A549 (cell line): ENCODE results near the gene FAM20A. TPM values are rescaled to one million over a fixed set of nuclear protein-coding genes. Genes with fewer than 3 reads are reported as not detected.

Experiments
- ATAC-seq, 2 experiments: fragments of 200-7000 bp in 1 of 2; fragments of >200 bp in 1 of 2; cut with Nextera tagmentation in 1 of 2; cut with Tn5 transposase in 1 of 2; 3 replicates each; pipeline versions ENCODE4 v1.8.0 to v1.9.1; 2018 to 2020; ENCODE audit warnings: mild to moderate bottlenecking in 1 of 2, moderate library complexity in 1 of 2
- CTCF ChIA-PET: fragments of 300-600 bp; sonication (Branson Sonifier 250); formaldehyde crosslinking; extraction: SDS; loops from one replicate; lab custom pipeline; 2021; ENCODE audit warnings: antibody characterized with exemption, inconsistent platforms; lab: Yijun Ruan, JAX
- POLR2A ChIA-PET: fragments of 350-600 bp; formaldehyde crosslinking; extraction: SDS; loops from one replicate; lab custom pipeline; 2021; ENCODE audit warnings: antibody characterized with exemption, inconsistent platforms; lab: Yijun Ruan, JAX
- DNase-seq, 2 experiments: peaks; one replicate each; pipeline versions ENCODE4 v3.0.0 to v3.0.0-alpha.2; 2011 to 2016; ENCODE audit warnings: low read depth in 1 of 2, low spot score in 1 of 2
- FAIRE-seq: peaks from 2 replicates; lab custom pipeline; 2011; peaks lifted over from hg19 to GRCh38; lab: Jason Lieb, UNC
- H3K27ac ChIP-seq, 2 experiments: fragments of >200 bp; sonication (Bioruptor Twin); formaldehyde crosslinking; 3 replicates each; pipeline ENCODE4 v1.5.1; 2016 to 2017
- H3K4me1 ChIP-seq: fragments of >200 bp; sonication (Bioruptor Twin); formaldehyde crosslinking; 3 replicates; pipeline ENCODE4 v1.6.1; 2016
- H3K4me2 ChIP-seq: fragments of >200 bp; sonication (Bioruptor Twin); formaldehyde crosslinking; 3 replicates; pipeline ENCODE4 v1.6.1; 2016
- H3K4me3 ChIP-seq: fragments of >200 bp; sonication (Bioruptor Twin); formaldehyde crosslinking; 3 replicates; pipeline ENCODE4 v1.5.1; 2016
- H3K9me3 ChIP-seq: fragments of >200 bp; sonication (Bioruptor Twin); formaldehyde crosslinking; 3 replicates; pipeline ENCODE4 v1.6.1; 2016
- BCL3 ChIP-seq: fragments of >200 bp; sonication (Bioruptor Twin); formaldehyde crosslinking; IDR thresholded peaks from 3 replicates; pipeline ENCODE4 v1.6.1; 2016
- BHLHE40 ChIP-seq: IDR thresholded peaks from 2 replicates; pipeline ENCODE4 v1.6.1; 2012; ENCODE audit warnings: low read depth, low read length, inconsistent platforms
- CBX2 ChIP-seq: fragments of 200-600 bp; sonication (generic); IDR thresholded peaks from 2 replicates; pipeline ENCODE4 v1.6.1; 2016; ENCODE audit warnings: low read depth, mild to moderate bottlenecking, borderline replicate concordance
- CHD2 ChIP-seq: fragments of 150-350 bp; IDR thresholded peaks from 2 replicates; pipeline ENCODE4 v1.6.1; 2014; ENCODE audit warnings: low read length; ENCODE audit not compliant: partially characterized antibody
- FOXS1 ChIP-seq: fragments of 250-450 bp; sonication (Bioruptor Pico); IDR thresholded peaks from 2 replicates; pipeline ENCODE4 v1.5.0; 2020; ENCODE audit warnings: mild to moderate bottlenecking, moderate library complexity
- HDAC2 ChIP-seq: fragments of 200-600 bp; sonication (generic); IDR thresholded peaks from 2 replicates; pipeline ENCODE4 v1.6.1; 2016
- HOXB13 ChIP-seq: fragments of 250-450 bp; sonication (Bioruptor Pico); IDR thresholded peaks from 2 replicates; pipeline ENCODE4 v1.5.0; 2020; ENCODE audit warnings: low read depth, mild to moderate bottlenecking, moderate library complexity
- KDM1A ChIP-seq: fragments of 200-600 bp; sonication (generic); IDR thresholded peaks from 2 replicates; pipeline ENCODE4 v1.6.1; 2016; ENCODE audit warnings: low read depth, mild to moderate bottlenecking
- MAZ ChIP-seq: fragments of 150-350 bp; IDR thresholded peaks from 2 replicates; pipeline ENCODE4 v1.6.1; 2014; ENCODE audit warnings: antibody characterized with exemption, low read depth, low read length, borderline replicate concordance
- MYC ChIP-seq: IDR thresholded peaks from 2 replicates; pipeline ENCODE4 v1.6.1; 2012; ENCODE audit warnings: mild to moderate bottlenecking, inconsistent platforms, low read length, improper control_type of control experiment, borderline replicate concordance
- PBX3 ChIP-seq: IDR thresholded peaks from 2 replicates; pipeline ENCODE4 v1.6.1; 2012
- POLR2A ChIP-seq: IDR thresholded peaks from 2 replicates; pipeline ENCODE4 v1.6.1; 2012; ENCODE audit warnings: mild to moderate bottlenecking, low read length
- REST ChIP-seq: fragments of 200-600 bp; sonication (generic); IDR thresholded peaks from 2 replicates; pipeline ENCODE4 v1.6.1; 2016; ENCODE audit warnings: antibody characterized with exemption, mild to moderate bottlenecking, moderate library complexity
- RFX5 ChIP-seq: fragments of 450-650 bp; IDR thresholded peaks from 2 replicates; pipeline ENCODE4 v1.7.1; 2014; ENCODE audit warnings: antibody characterized with exemption, mild to moderate bottlenecking, moderate library complexity
- SREBF2 ChIP-seq: fragments of 450-650 bp; IDR thresholded peaks from 2 replicates; pipeline ENCODE4 v1.6.1; 2014; ENCODE audit warnings: mild to moderate bottlenecking, moderate library complexity
- TP53 ChIP-seq: fragments of 250-450 bp; sonication (Bioruptor Pico); IDR thresholded peaks from 2 replicates; pipeline ENCODE4 v1.5.0; 2021; ENCODE audit warnings: mild to moderate bottlenecking, moderate library complexity
- ZC3H11A ChIP-seq: fragments of 450-650 bp; IDR thresholded peaks from 2 replicates; pipeline ENCODE4 v1.6.1; 2014; ENCODE audit warnings: antibody characterized with exemption, mild to moderate bottlenecking
- WGBS: methylation state at CpG from one replicate; pipeline ENCODE4 v1.1.6; 2017; ENCODE audit errors: missing lambda C conversion rate; 5-methylcytosine and 5-hydroxymethylcytosine counted together
- polyA plus RNA-seq, 4 experiments: library from polyadenylated mRNA; depleted of rRNA in 3 of 4; stranded (reverse); fragments of >200 nt; fragmentation: RNase III in 1 of 4; extraction: RNeasy Plus Mini Kit Qiagen cat#74134 plus additional on column Dnase treatment in 1 of 4; gene quantifications; 2 replicates in 3 of 4; 3 replicates in 1 of 4; pipeline ENCODE4 v1.2.3, GENCODE V29; 2011 to 2017

The FAM20A gene
- polyA plus RNA-seq, 2 of the 4 experiments (the other 2 are of a cell fraction) = 0.05 to 0.09 TPM

- Histone ChIP-seq H3K4me3 (no peak overlapping the region), H3K4me1 (no peaks in the 10 kb centered on the region), H3K9me3 (no peaks in the 10 kb centered on the region), H3K27ac (no peak overlapping the region), H3K4me2 (no peak overlapping the region)
- FAIRE-seq (no peak), DNase-seq (no peak), ATAC-seq (no peak)
- 16% methylated on average over 3 of the region's 3 CpGs for WGBS
- POLR2A ChIA-PET = no interaction called here
- TF ChIP-seq HDAC2 = no peak
- no peak for TF ChIP-seq MAZ
- TF ChIP-seq TP53 = no peak
- no peak for TF ChIP-seq CHD2
- no peak for TF ChIP-seq BHLHE40
- no peak for TF ChIP-seq ZC3H11A
- CTCF ChIA-PET = interaction anchor here (2.6 kb wide), 1 partner anchor 11 kb away, joined by 8 read pairs; no protein-coding TSS in a partner anchor
These were observed 34.1 kb downstream of the FAM20A start for GRCh38 chr17:68567035-68567434.

- no peak overlapping the region for H3K27ac ChIP-seq
- FAIRE-seq = no peak
- ChIA-PET CTCF (interaction anchor here (0.5 to 2.6 kb wide), 3 partner anchors 8 to 41 kb away, joined by 3 to 8 read pairs (median 8); no protein-coding TSS in a partner anchor), POLR2A (no interaction called here)
- TF ChIP-seq SREBF2 (no peak), FOXS1 (CRISPR knock-in tag) (no peak), HOXB13 (CRISPR knock-in tag) (no peak)
- no peak for ATAC-seq
- no peak for DNase-seq
- no peaks in the 10 kb centered on the region for H3K9me3 ChIP-seq
- 39% methylated on average over 2 of the region's 2 CpGs for WGBS
- H3K4me2 ChIP-seq = no peak overlapping the region
- no peak overlapping the region for H3K4me3 ChIP-seq
- H3K4me1 ChIP-seq = no peaks in the 10 kb centered on the region
These were observed 34.8 kb downstream of the FAM20A start for GRCh38 chr17:68566442-68566738.

GRCh38 chr17:68565661-68566441, 35.3 kb downstream of the FAM20A start:
- DNase-seq = no peak
- TF ChIP-seq POLR2A = no peak
- TF ChIP-seq FOXS1 (CRISPR knock-in tag) = no peak
- TF ChIP-seq BHLHE40 = no peak
- TF ChIP-seq RFX5 = no peak
- WGBS = 27% methylated on average over 3 of the region's 3 CpGs
- ChIA-PET POLR2A (no interaction called here), CTCF (interaction anchor here (0.5 to 2.6 kb wide), 4 partner anchors 9 to 52 kb away, joined by 3 to 8 read pairs (median 6); no protein-coding TSS in a partner anchor)
- ATAC-seq = no peak
- no peak overlapping the region for H3K4me3 ChIP-seq
- H3K4me2 ChIP-seq = no peak overlapping the region
- FAIRE-seq = no peak
- H3K4me1 ChIP-seq = no peaks in the 10 kb centered on the region
- H3K27ac ChIP-seq = no peak overlapping the region
- H3K9me3 ChIP-seq = no peaks in the 10 kb centered on the region

DNA sequence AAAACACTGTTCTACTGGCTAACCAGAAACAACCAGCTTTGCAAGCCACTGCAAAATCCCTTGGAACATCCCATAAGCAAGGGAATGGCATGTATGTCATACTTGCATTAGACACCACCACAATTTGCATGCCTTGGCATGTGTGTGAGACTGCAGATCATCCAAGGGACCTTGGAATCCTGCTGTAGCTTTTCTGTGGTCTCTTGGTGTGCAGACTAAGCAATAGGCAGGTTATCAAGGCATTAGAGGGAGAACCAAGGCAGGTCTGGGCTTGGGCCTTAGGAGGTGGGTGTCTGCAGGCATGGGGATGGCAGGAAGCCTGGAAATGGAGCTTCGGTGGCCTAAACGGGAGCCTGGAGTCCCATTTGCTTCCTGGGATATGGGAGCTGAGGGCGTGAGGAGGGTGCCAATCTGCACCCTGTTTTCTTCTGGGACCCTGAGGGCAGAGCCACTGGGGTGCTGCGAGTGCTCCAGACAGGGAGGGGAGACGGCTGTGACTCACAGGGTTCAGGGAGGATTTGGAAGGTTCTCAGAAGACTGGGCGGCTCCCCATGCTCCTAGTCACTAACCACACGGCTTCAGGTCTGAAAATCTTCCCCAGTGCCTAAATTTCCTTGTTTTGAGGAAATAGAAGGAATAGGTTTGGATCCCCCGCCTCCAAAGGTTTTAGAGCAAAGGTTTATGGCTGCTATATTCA, 36.6 kb downstream of the FAM20A start:
- H3K27ac ChIP-seq = no peak overlapping the region
- no peak overlapping the region for H3K4me2 ChIP-seq
- FAIRE-seq = no peak
- POLR2A ChIA-PET = no interaction called here
- TF ChIP-seq SREBF2 (no peak), KDM1A (no peak), HDAC2 (no peak), MYC (no peak), TP53 (no peak), CBX2 (no peak), REST (no peak), PBX3 (no peak), RFX5 (no peak), BCL3 (no peak), POLR2A (no peak)
- WGBS = 47% methylated on average over 8 of the region's 8 CpGs
- no peaks in the 10 kb centered on the region for H3K9me3 ChIP-seq
- no peak overlapping the region for H3K4me3 ChIP-seq
- no peaks in the 10 kb centered on the region for H3K4me1 ChIP-seq
- ATAC-seq = no peak
- DNase-seq = no peak
- CTCF ChIA-PET = interaction anchor here (0.6 to 1.8 kb wide), 3 partner anchors 10 to 69 kb away, joined by 3 to 8 read pairs (median 3); no protein-coding TSS in a partner anchor
